ENCODE measurements around the gene SPINK1. TPM values are rescaled to one million over a fixed set of nuclear protein-coding genes. Genes with fewer than 3 reads are reported as not detected.

The SPINK1 gene
- total and polyA plus RNA-seq, 2 donors from 2014 or later: 2.2 to 234 TPM

DNA sequence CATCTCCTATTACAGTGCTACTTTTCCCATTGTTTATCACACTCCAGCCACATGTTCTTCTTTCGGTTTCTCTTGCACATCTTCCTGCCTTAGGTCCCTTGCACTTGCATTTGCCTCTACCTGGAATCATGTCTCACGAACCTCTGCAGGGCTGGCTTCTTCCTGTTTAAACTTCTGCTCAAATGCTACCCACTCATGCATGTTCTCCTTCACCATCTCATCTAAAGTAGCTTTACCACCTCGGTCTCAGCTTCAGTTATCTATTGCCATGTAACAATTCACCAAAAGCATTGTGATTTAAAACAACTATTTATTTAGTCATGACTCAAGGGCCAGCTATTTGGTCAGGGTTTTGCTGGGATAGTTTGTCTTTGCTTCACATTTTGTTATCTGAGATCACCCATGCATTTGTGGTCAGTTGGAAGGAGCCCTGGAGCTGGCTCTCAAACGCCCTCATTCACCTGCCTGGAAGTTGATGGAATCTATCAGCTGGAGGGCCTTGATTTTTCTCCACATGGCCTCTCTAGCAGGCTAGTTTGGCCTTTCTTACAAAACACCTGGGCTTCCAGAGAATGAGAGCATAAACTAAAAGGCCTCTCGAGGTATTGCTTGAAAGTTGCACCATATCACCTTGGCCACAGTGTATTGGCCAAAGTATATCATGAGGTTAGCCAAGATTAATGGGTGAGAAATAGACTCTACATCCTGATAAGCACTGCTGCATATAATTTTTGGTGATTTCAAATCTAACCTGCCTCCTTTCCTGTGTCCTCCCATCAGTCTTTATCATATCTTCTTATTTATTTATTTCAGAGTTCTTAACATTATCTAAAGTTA is 21.4 kb downstream of the SPINK1 start:
- Histone ChIP-seq H3K27me3 (ENCODE audit: control insufficient read depth, insufficient read depth, low read length) (no peaks in the 10 kb centered on the region), H3K27ac (ENCODE audit: low read depth in 2 of 2, low read length in 2 of 2) (no peak overlapping the region), H3K36me3 (ENCODE audit: control insufficient read depth in 2 of 3, insufficient read depth in 3 of 3, low read length in 3 of 3) (no peaks in the 10 kb centered on the region), H3K9me3 (ENCODE audit: control insufficient read depth in 2 of 3, insufficient read depth in 1 of 3, low read length in 3 of 3) (no peaks in the 10 kb centered on the region), H3K4me1 (ENCODE audit: control insufficient read depth in 2 of 3, insufficient read depth in 2 of 3, low read depth in 1 of 3, low read length in 3 of 3) (no peaks in the 10 kb centered on the region), H3K9ac (ENCODE audit: low read length in 3 of 3) (no peak overlapping the region), H3K4me3 (ENCODE audit: low read length in 3 of 3) (no peak overlapping the region)
- DNase-seq: no peak
- FAIRE-seq: no peak
- TF ChIP-seq, protein P1, sequence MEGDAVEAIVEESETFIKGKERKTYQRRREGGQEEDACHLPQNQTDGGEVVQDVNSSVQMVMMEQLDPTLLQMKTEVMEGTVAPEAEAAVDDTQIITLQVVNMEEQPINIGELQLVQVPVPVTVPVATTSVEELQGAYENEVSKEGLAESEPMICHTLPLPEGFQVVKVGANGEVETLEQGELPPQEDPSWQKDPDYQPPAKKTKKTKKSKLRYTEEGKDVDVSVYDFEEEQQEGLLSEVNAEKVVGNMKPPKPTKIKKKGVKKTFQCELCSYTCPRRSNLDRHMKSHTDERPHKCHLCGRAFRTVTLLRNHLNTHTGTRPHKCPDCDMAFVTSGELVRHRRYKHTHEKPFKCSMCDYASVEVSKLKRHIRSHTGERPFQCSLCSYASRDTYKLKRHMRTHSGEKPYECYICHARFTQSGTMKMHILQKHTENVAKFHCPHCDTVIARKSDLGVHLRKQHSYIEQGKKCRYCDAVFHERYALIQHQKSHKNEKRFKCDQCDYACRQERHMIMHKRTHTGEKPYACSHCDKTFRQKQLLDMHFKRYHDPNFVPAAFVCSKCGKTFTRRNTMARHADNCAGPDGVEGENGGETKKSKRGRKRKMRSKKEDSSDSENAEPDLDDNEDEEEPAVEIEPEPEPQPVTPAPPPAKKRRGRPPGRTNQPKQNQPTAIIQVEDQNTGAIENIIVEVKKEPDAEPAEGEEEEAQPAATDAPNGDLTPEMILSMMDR (IDR thresholded peaks at IDR 0.05; ENCODE audit: borderline replicate concordance, extremely low read depth, insufficient read depth): no peak
- intact Hi-C loops (cut with DNase I): no loop called here

GRCh38 chr5:147805030-147805454 is 26.4 kb downstream of the SPINK1 start:
- peak in 1 of 5 donors; percentile 22 for DNase-seq
- no peak for FAIRE-seq
- no peaks in the 10 kb centered on the region for H3K27me3 ChIP-seq (ENCODE audit: control insufficient read depth, insufficient read depth, low read length)
- no peak overlapping the region for H3K9ac ChIP-seq (ENCODE audit: low read length in 3 of 3)
- no peaks in the 10 kb centered on the region for H3K36me3 ChIP-seq (ENCODE audit: control insufficient read depth in 2 of 3, insufficient read depth in 3 of 3, low read length in 3 of 3)
- TF ChIP-seq, protein P1 (IDR thresholded peaks at IDR 0.05; ENCODE audit: borderline replicate concordance, extremely low read depth, insufficient read depth): no peak
- H3K4me3 ChIP-seq (ENCODE audit: low read length in 3 of 3): no peak overlapping the region
- no peaks in the 10 kb centered on the region for H3K9me3 ChIP-seq (ENCODE audit: control insufficient read depth in 2 of 3, insufficient read depth in 1 of 3, low read length in 3 of 3)
- no peak overlapping the region for H3K27ac ChIP-seq (ENCODE audit: low read depth in 2 of 2, low read length in 2 of 2)
- intact Hi-C loops (cut with DNase I): no loop called here
- no peaks in the 10 kb centered on the region for H3K4me1 ChIP-seq (ENCODE audit: control insufficient read depth in 2 of 3, insufficient read depth in 2 of 3, low read depth in 1 of 3, low read length in 3 of 3)

GRCh38 chr5:147804334-147804733 is 27.1 kb downstream of the SPINK1 start:
- peak in 3 of 5 donors; percentile 13 to 25 (median 21) for DNase-seq
- no peaks in the 10 kb centered on the region for H3K4me1 ChIP-seq (ENCODE audit: control insufficient read depth in 2 of 3, insufficient read depth in 2 of 3, low read depth in 1 of 3, low read length in 3 of 3)
- no peaks in the 10 kb centered on the region for H3K27me3 ChIP-seq (ENCODE audit: control insufficient read depth, insufficient read depth, low read length)
- intact Hi-C loops (cut with DNase I): no loop called here
- no peak overlapping the region for H3K4me3 ChIP-seq (ENCODE audit: low read length in 3 of 3)
- no peak overlapping the region for H3K9ac ChIP-seq (ENCODE audit: low read length in 3 of 3)
- no peaks in the 10 kb centered on the region for H3K36me3 ChIP-seq (ENCODE audit: control insufficient read depth in 2 of 3, insufficient read depth in 3 of 3, low read length in 3 of 3)
- no peaks in the 10 kb centered on the region for H3K9me3 ChIP-seq (ENCODE audit: control insufficient read depth in 2 of 3, insufficient read depth in 1 of 3, low read length in 3 of 3)
- no peak overlapping the region for H3K27ac ChIP-seq (ENCODE audit: low read depth in 2 of 2, low read length in 2 of 2)
- FAIRE-seq: no peak
- TF ChIP-seq, protein P1 (IDR thresholded peaks at IDR 0.05; ENCODE audit: borderline replicate concordance, extremely low read depth, insufficient read depth): no peak

All from kidney (tissue), 14 donors.